Endothelial cell of umbilical vein (primary cell): ENCODE measurements around the gene ANXA6. TPM values are rescaled to one million over a fixed set of nuclear protein-coding genes. Genes with fewer than 3 reads are reported as not detected.

Experiments used
- BruUV-seq: library from RNA; stranded (reverse); fragments of 400-500 nt; replicated peaks from 2 replicates; lab custom pipeline; 2021; lab: Mats Ljungman, UMichigan
- CTCF ChIA-PET: fragments of 300-600, 350-600 bp; sonication (Branson Sonifier 250); formaldehyde crosslinking; loops from one replicate; lab custom pipeline; 2021; ENCODE audit warnings: antibody characterized with exemption, inconsistent platforms; lab: Charles Lee
- POLR2A ChIA-PET: fragments of 300-600, 350-600 bp; sonication (Branson Sonifier 250); formaldehyde crosslinking; loops from one replicate; lab custom pipeline; 2021; ENCODE audit warnings: antibody characterized with exemption, inconsistent platforms; lab: Charles Lee
- DNase-seq: peaks from one replicate; pipeline ENCODE4 v3.0.0-alpha.2; 2011; ENCODE audit warnings: low read depth, low spot score
- FAIRE-seq: peaks from 2 replicates; lab custom pipeline; 2011; peaks lifted over from hg19 to GRCh38; lab: Jason Lieb, UNC
- H2AFZ ChIP-seq: 2 replicates; pipeline ENCODE4 v1.6.0; 2012; ENCODE audit warnings: low read depth, low read length, control low read depth, inconsistent platforms
- H3K27ac ChIP-seq: 2 replicates; pipeline ENCODE4 v1.5.1; 2011; ENCODE audit warnings: low read depth, mild to moderate bottlenecking, control low read depth, low read length, moderate library complexity; ENCODE audit not compliant: insufficient read depth
- H3K27me3 ChIP-seq, 2 experiments: 2 replicates each; pipeline versions ENCODE4 v1.6.0 to v1.6.1; 2011; ENCODE audit warnings: low read length in 2 of 2, mixed read lengths in 1 of 2; ENCODE audit not compliant: control insufficient read depth in 2 of 2, insufficient read depth in 2 of 2
- H3K36me3 ChIP-seq, 2 experiments: 2 replicates in 1 of 2; 3 replicates in 1 of 2; pipeline ENCODE4 v1.5.1; 2011; ENCODE audit warnings: low read length in 2 of 2, mild to moderate bottlenecking in 1 of 2, moderate library complexity in 1 of 2; ENCODE audit not compliant: control insufficient read depth in 2 of 2, insufficient read depth in 2 of 2; ENCODE audit errors: extremely low read depth in 1 of 2
- H3K4me1 ChIP-seq: 3 replicates; pipeline ENCODE4 v1.5.1; 2011; ENCODE audit warnings: mild to moderate bottlenecking, low read length; ENCODE audit not compliant: control insufficient read depth, insufficient read depth; ENCODE audit errors: extremely low read depth
- H3K4me2 ChIP-seq: 2 replicates; pipeline ENCODE4 v1.6.1; 2011; ENCODE audit warnings: low read length, control low read depth, mixed read lengths; ENCODE audit not compliant: insufficient read depth
- H3K4me3 ChIP-seq, 3 experiments: fragments of 200-600 bp in 1 of 3; sonication (generic), shearing (Covaris generic) in 1 of 3; replicated peaks in 1 of 3; 2 replicates each; pipeline ENCODE4 v1.5.1; 2011 to 2016; ENCODE audit warnings: control low read depth in 3 of 3, low read length in 3 of 3, mild to moderate bottlenecking in 2 of 3, inconsistent platforms in 1 of 3, low read depth in 1 of 3, moderate library complexity in 1 of 3; ENCODE audit not compliant: insufficient read depth in 1 of 3
- H3K79me2 ChIP-seq: 2 replicates; pipeline ENCODE4 v1.6.0; 2012; ENCODE audit warnings: low read length, inconsistent platforms; ENCODE audit not compliant: control insufficient read depth, insufficient read depth
- H3K9ac ChIP-seq: replicated peaks from 2 replicates; pipeline ENCODE3; 2011; ENCODE audit warnings: low read length, control low read depth; ENCODE audit not compliant: insufficient read depth; ENCODE audit errors: extremely low read depth
- H3K9me1 ChIP-seq: replicated peaks from 3 replicates; pipeline ENCODE4 v1.6.0; 2011; ENCODE audit warnings: mild to moderate bottlenecking, low read length; ENCODE audit not compliant: control insufficient read depth, insufficient read depth; ENCODE audit errors: extremely low read depth
- H3K9me3 ChIP-seq: replicated peaks from 2 replicates; pipeline ENCODE4 v1.5.1; 2012; ENCODE audit warnings: low read length, inconsistent platforms; ENCODE audit not compliant: control insufficient read depth, insufficient read depth
- H4K20me1 ChIP-seq: replicated peaks from 2 replicates; pipeline ENCODE3; 2011; ENCODE audit warnings: mild to moderate bottlenecking, low read length; ENCODE audit not compliant: control insufficient read depth, insufficient read depth; ENCODE audit errors: extremely low read depth
- EZH2 ChIP-seq: IDR thresholded peaks from 2 replicates; pipeline ENCODE4 v1.6.1; 2012; ENCODE audit warnings: borderline replicate concordance, low read depth, mild to moderate bottlenecking, moderate library complexity, low read length, inconsistent platforms; ENCODE audit not compliant: severe bottlenecking
- FOS ChIP-seq: IDR thresholded peaks from 2 replicates; pipeline ENCODE4 v1.6.1; 2011; ENCODE audit warnings: mild to moderate bottlenecking, low read length, moderate library complexity, borderline replicate concordance; ENCODE audit not compliant: insufficient read depth
- GATA2 ChIP-seq: IDR thresholded peaks from 2 replicates; pipeline ENCODE4 v1.7.0; 2011; ENCODE audit warnings: low read depth, mild to moderate bottlenecking, moderate library complexity, mixed read lengths, low read length; ENCODE audit not compliant: insufficient read length, insufficient read depth
- JUN ChIP-seq: IDR thresholded peaks from 2 replicates; pipeline ENCODE4 v1.6.1; 2011; ENCODE audit warnings: borderline replicate concordance, low read depth; ENCODE audit not compliant: insufficient read length, insufficient read depth
- MYC ChIP-seq: IDR thresholded peaks from one replicate; pipeline ENCODE4 v1.6.1; 2011; ENCODE audit warnings: mild to moderate bottlenecking, low read depth, low read length
- POLR2A ChIP-seq: IDR thresholded peaks from 2 replicates; pipeline ENCODE4 v1.6.1; 2012; ENCODE audit warnings: low read depth, mild to moderate bottlenecking, control low read depth, low read length
- POLR2AphosphoS5 ChIP-seq: IDR thresholded peaks from 2 replicates; pipeline ENCODE4 v1.6.1; 2012; ENCODE audit warnings: low read depth, mild to moderate bottlenecking, control low read depth, low read length, moderate library complexity; ENCODE audit not compliant: insufficient read depth
- dilution Hi-C: fragments of 300-500 bp; cut with MboI; formaldehyde crosslinking; loops from one replicate; pipeline ENCODE4 v1.15.0; 2019; ENCODE audit warnings: low sequenced_read_pairs; ENCODE audit not compliant: extremely low pct_ligation_motif_present
- intact Hi-C: fragments of 100-400 bp; cut with micrococcal nuclease; formaldehyde crosslinking; loops from one replicate; pipeline ENCODE4 v1.10.0; 2022
- polyA plus RNA-seq, 4 experiments: library from polyadenylated mRNA; depleted of rRNA in 3 of 4; stranded (reverse) in 3 of 4; unstranded in 1 of 4; fragments of >200 nt; gene quantifications; 2 replicates each; pipeline versions ENCODE4 v1.2.1 to v1.2.3, GENCODE V29; 2011 to 2012; ENCODE audit warnings: missing spikeins in 1 of 4
- total RNA-seq: library from RNA; stranded (reverse); gene quantifications from 2 replicates; pipeline ENCODE4 v1.2.3, GENCODE V29; 2021
- TF ChIP-seq, protein P1 (sequence below): IDR thresholded peaks from 2 replicates; pipeline ENCODE4 v1.6.1; 2011; ENCODE audit not compliant: insufficient read depth, insufficient read length
- TF ChIP-seq, protein P2 (sequence below), 2 donors: IDR thresholded peaks; 1 replicate in 1 of 2; 2 replicates in 1 of 2; pipeline ENCODE4 v1.5.1; 2011; ENCODE audit warnings: low read length in 2 of 2, mild to moderate bottlenecking in 2 of 2, moderate library complexity in 2 of 2, control low read depth in 1 of 2, inconsistent platforms in 1 of 2, low read depth in 1 of 2; ENCODE audit not compliant: insufficient read depth in 1 of 2; ENCODE audit errors: extremely low read depth in 1 of 2

Gene ANXA6
- total and polyA plus RNA-seq, 2 donors (not counting 3 experiments of a cell fraction or from before 2014, with no cell fraction given): 195 to 266 TPM

DNA sequence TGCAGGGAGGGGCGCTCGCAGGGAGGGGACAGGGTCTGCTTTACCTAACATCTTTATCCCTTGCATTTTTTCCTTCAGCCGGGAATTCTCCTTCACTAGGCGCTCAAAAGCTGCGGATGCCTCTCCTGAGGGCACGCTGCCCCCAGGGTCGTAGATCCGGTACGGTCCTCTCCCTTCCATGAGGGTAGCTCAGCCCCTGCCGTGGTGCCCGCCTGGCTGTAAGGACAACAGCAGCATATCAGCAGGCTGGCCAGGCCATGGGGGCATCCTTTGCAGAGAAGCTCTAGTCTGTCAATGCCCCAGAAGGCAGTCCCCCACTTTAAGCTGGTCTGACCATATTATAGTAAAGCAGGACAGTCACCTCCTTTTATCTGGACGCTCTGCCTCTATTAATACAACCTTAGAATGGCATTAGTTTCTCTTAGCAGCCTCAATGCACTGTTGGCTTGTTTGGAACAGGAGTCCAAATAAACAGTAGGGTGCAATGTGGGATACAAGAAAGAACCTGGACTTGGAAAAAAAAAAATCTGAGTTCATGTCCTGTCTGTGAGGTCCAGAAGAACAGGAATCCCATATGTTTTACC, 92.6 kb downstream of the ANXA6 start:
- no TSS peak for BruUV-seq
- H3K27me3 ChIP-seq: no peaks in the 10 kb centered on the region
- intact Hi-C loops (no loop called here), dilution Hi-C loops (no loop called here)
- no peak overlapping the region for H2AFZ ChIP-seq
- ChIA-PET CTCF (interaction anchor here (1.4 to 7.5 kb wide), 4 partner anchors 13 to 61 kb away, joined by 3 to 46 read pairs (median 6); no protein-coding TSS in a partner anchor), POLR2A (no interaction called here)
- H3K4me3 ChIP-seq: no peak overlapping the region
- no peak overlapping the region for H3K27ac ChIP-seq
- TF ChIP-seq MYC: no peak
- TF ChIP-seq JUN: no peak
- no peak overlapping the region for H3K9ac ChIP-seq
- H3K9me1 ChIP-seq: no peaks in the 10 kb centered on the region
- no peaks in the 10 kb centered on the region for H3K9me3 ChIP-seq
- peaks cover 29% of the 10 kb centered on the region for H3K4me1 ChIP-seq
- H4K20me1 ChIP-seq: no peaks in the 10 kb centered on the region
- peaks cover 17% of the 10 kb centered on the region for H3K79me2 ChIP-seq
- peaks cover 3 to 15% of the 10 kb centered on the region in 2 experiments for H3K36me3 ChIP-seq
- FAIRE-seq: no peak
- no peak for DNase-seq
- H3K4me2 ChIP-seq: no peak overlapping the region

DNA sequence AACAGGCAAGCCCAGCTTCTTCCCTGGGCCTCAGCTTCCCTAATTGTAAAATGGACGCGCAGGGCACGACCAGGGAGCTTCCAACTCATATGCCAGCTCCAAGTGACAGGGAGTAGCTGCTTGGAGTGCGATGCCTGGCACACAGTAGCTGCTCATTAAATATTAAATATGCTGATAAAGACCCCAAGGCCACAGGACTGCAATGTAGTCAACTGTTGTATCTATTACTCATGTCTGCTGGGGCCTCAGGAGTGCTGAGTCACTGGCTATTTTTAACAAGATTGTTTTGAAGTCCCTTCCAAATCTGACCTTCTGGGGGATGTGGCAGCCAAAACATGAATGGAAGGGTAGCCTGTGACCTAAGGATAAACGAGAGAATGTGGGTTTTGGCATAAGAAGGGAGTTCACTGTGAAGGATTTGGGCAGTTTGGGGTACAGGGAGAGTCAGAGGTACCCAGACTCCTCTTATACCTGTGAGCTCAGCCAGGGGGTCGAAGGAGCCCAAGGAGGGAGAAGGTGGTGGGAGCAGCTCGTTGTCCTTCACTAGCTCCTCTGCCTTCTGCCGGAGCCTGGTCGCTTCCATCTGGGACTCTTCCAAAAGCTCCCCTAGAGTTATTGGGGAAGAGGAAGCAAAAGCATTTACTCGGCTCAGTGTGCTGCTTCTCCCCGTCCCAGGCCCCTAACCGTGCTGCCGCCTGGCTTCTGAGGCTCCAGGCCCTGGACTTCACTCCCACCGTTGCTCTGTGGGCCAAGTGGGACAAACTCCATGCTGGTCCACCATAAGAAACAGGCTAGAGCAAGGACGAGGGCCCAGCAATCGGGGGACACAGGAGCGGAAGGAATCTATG, 94.2 kb downstream of the ANXA6 start:
- Histone ChIP-seq H3K27ac (peak overlapping the region; percentile 86), H2AFZ (no peak overlapping the region), H3K4me1 (peaks cover 28% of the 10 kb centered on the region), H3K27me3 (no peaks in the 10 kb centered on the region), H3K4me2 (peak overlapping the region; percentile 30), H3K9ac (peak overlapping the region; percentile 28), H3K9me3 (no peaks in the 10 kb centered on the region), H3K79me2 (peaks cover 9% of the 10 kb centered on the region), H3K4me3 (no peak overlapping the region), H3K36me3 (peaks cover 3 to 26% of the 10 kb centered on the region in 2 experiments), H4K20me1 (no peaks in the 10 kb centered on the region), H3K9me1 (no peaks in the 10 kb centered on the region)
- DNase-seq: peak; percentile 83
- dilution Hi-C loops (no loop called here), intact Hi-C loops (loop anchor here (1.0 kb wide), 1 partner anchor 18 kb away; the partner anchor contains the start of gene TNIP1)
- FAIRE-seq: peak; percentile 95
- TF ChIP-seq POLR2AphosphoS5: peak; percentile 49
- no peak for TF ChIP-seq POLR2A
- TF ChIP-seq, protein P1, sequence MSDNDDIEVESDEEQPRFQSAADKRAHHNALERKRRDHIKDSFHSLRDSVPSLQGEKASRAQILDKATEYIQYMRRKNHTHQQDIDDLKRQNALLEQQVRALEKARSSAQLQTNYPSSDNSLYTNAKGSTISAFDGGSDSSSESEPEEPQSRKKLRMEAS: no peak
- TF ChIP-seq, protein P2, sequence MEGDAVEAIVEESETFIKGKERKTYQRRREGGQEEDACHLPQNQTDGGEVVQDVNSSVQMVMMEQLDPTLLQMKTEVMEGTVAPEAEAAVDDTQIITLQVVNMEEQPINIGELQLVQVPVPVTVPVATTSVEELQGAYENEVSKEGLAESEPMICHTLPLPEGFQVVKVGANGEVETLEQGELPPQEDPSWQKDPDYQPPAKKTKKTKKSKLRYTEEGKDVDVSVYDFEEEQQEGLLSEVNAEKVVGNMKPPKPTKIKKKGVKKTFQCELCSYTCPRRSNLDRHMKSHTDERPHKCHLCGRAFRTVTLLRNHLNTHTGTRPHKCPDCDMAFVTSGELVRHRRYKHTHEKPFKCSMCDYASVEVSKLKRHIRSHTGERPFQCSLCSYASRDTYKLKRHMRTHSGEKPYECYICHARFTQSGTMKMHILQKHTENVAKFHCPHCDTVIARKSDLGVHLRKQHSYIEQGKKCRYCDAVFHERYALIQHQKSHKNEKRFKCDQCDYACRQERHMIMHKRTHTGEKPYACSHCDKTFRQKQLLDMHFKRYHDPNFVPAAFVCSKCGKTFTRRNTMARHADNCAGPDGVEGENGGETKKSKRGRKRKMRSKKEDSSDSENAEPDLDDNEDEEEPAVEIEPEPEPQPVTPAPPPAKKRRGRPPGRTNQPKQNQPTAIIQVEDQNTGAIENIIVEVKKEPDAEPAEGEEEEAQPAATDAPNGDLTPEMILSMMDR (IDR thresholded peaks at IDR 0.05; ENCODE audit: extremely low read depth in 1 of 2, insufficient read depth in 1 of 2, low read depth in 1 of 2, low read length in 2 of 2): no peak
- no peak for TF ChIP-seq MYC
- peak; percentile 82 for TF ChIP-seq JUN
- no peak for TF ChIP-seq EZH2
- no peak for TF ChIP-seq GATA2
- peak; percentile 88 for TF ChIP-seq FOS
- ChIA-PET POLR2A (no interaction called here), CTCF (interaction anchor here (0.9 to 7.5 kb wide), 6 partner anchors 11 to 102 kb away, joined by 3 to 46 read pairs (median 5); no protein-coding TSS in a partner anchor)
- no TSS peak for BruUV-seq
